Gastrocnemius medialis (tissue), 4 donors: Measurements from ENCODE around the gene RPS6KA4.

Experiments
- POLR2A ChIP-seq, 2 donors: fragments of 450-650 bp; IDR thresholded peaks; one replicate each; pipeline ENCODE4 v1.6.1; 2017; ENCODE audit warnings: antibody characterized with exemption in 2 of 2, mild to moderate bottlenecking in 2 of 2, moderate library complexity in 2 of 2
- TF ChIP-seq, protein P1 (sequence below), 5 experiments: fragments of 450-650 bp in 3 of 5; fragments of 200-600 bp in 2 of 5; sonication (generic) in 2 of 5; IDR thresholded peaks in 4 of 5; conservative IDR thresholded peaks in 1 of 5; 1 replicate in 4 of 5; 2 replicates in 1 of 5; pipeline ENCODE4 v1.5.1; 2016 to 2019; ENCODE audit warnings: antibody characterized with exemption in 5 of 5, mild to moderate bottlenecking in 3 of 5, moderate library complexity in 3 of 5

DNA sequence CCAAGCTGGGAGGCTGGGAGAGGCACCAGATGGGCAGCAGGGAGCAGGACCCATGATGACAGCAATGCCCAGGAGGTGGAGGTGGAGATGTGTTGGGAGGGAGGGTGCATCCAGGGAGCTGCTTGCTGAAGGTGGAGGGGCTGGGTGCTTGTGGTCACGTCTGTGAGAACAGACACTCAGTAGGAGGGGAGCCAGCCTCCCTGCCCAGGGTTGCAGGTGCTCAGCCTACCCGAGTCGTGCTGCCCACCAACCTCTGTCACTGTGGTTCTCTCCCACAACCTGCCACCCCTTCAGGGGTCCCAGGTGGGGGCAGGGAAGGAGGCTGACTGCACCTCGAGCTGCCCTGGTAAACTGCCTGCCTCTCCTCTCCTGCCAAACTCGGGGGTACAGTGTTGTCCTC is 35.6 kb upstream of the RPS6KA4 start:
- TF ChIP-seq POLR2A (IDR thresholded peaks at IDR 0.05), result no peak
- TF ChIP-seq, protein P1, sequence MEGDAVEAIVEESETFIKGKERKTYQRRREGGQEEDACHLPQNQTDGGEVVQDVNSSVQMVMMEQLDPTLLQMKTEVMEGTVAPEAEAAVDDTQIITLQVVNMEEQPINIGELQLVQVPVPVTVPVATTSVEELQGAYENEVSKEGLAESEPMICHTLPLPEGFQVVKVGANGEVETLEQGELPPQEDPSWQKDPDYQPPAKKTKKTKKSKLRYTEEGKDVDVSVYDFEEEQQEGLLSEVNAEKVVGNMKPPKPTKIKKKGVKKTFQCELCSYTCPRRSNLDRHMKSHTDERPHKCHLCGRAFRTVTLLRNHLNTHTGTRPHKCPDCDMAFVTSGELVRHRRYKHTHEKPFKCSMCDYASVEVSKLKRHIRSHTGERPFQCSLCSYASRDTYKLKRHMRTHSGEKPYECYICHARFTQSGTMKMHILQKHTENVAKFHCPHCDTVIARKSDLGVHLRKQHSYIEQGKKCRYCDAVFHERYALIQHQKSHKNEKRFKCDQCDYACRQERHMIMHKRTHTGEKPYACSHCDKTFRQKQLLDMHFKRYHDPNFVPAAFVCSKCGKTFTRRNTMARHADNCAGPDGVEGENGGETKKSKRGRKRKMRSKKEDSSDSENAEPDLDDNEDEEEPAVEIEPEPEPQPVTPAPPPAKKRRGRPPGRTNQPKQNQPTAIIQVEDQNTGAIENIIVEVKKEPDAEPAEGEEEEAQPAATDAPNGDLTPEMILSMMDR (IDR thresholded peaks at IDR 0.05 in 4 of 5, conservative IDR thresholded peaks at IDR 0.05 in 1 of 5), result no peak
